ENCODE measurements around the gene DCAKD.

- no peak for TF ChIP-seq GATA2 (IDR thresholded peaks at IDR 0.05; ENCODE audit: low read depth, low read length)
- no peak for TF ChIP-seq GATA3 (IDR thresholded peaks at IDR 0.05; ENCODE audit: low read depth, low read length)
Observed at GRCh38 chr17:45051060-45051719, at the start of gene DCAKD.
